SK-N-SH (cell line): ENCODE data around the gene ALOX15.

Experiments
- CTCF ChIP-seq: fragments of 200-600 bp; sonication (generic); IDR thresholded peaks from 2 replicates; pipeline ENCODE4 v1.6.1; 2017; ENCODE audit warnings: antibody characterized with exemption, mild to moderate bottlenecking, moderate library complexity
- EP300 ChIP-seq, 2 experiments: IDR thresholded peaks; 2 replicates each; pipeline versions ENCODE4 v1.4.0 to v1.6.1; 2012; ENCODE audit warnings: borderline replicate concordance in 1 of 2, low read depth in 1 of 2, low read length in 1 of 2
- FOXM1 ChIP-seq: IDR thresholded peaks from 2 replicates; pipeline ENCODE4 v1.4.0; 2012; ENCODE audit warnings: low read depth, mild to moderate bottlenecking
- GABPA ChIP-seq: IDR thresholded peaks from 2 replicates; pipeline ENCODE4 v1.4.0; 2012; ENCODE audit warnings: low read depth, mild to moderate bottlenecking
- JUND ChIP-seq: IDR thresholded peaks from 2 replicates; pipeline ENCODE4 v1.4.0; 2012
- MAX ChIP-seq: IDR thresholded peaks from 2 replicates; pipeline ENCODE4 v1.4.0; 2012; ENCODE audit warnings: low read depth
- MXI1 ChIP-seq: IDR thresholded peaks from 2 replicates; pipeline ENCODE4 v1.6.1; 2012; ENCODE audit warnings: mild to moderate bottlenecking, low read depth, low read length, improper control_type of control experiment
- NRF1 ChIP-seq: IDR thresholded peaks from 2 replicates; pipeline ENCODE4 v1.6.1; 2012; ENCODE audit warnings: low read depth, mild to moderate bottlenecking, low read length
- POLR2AphosphoS5 ChIP-seq: IDR thresholded peaks from 2 replicates; pipeline ENCODE4 v1.6.1; 2012; ENCODE audit warnings: low read depth, low read length
- RXRA ChIP-seq: IDR thresholded peaks from 2 replicates; pipeline ENCODE4 v1.4.0; 2012; ENCODE audit warnings: low read depth, mild to moderate bottlenecking, borderline replicate concordance
- SMC3 ChIP-seq: IDR thresholded peaks from 2 replicates; pipeline ENCODE4 v1.6.1; 2012; ENCODE audit warnings: low read depth, low read length, improper control_type of control experiment
- TAF1 ChIP-seq: IDR thresholded peaks from 2 replicates; pipeline ENCODE4 v1.6.1; 2012; ENCODE audit warnings: low read depth, mild to moderate bottlenecking, low read length, moderate library complexity, borderline replicate concordance

- TF ChIP-seq CTCF (no peak), SMC3 (no peak), RXRA (no peak), NRF1 (no peak), MAX (no peak), EP300 (IDR thresholded peaks at IDR 0.05; ENCODE audit: borderline replicate concordance in 1 of 2, low read depth in 1 of 2, low read length in 1 of 2) (no peak), POLR2AphosphoS5 (no peak), MXI1 (no peak), TAF1 (no peak), FOXM1 (no peak), GABPA (no peak), JUND (no peak)
Observed at GRCh38 chr17:4616476-4616875, 25.0 kb downstream of the ALOX15 start.
